Measurements from ENCODE around the gene NACC1.
"Not testable (repeated sequence)": the region's sequence is repeated elsewhere in the genome, so short reads cannot be mapped to it uniquely, and the experiment has no call there.

- not testable (repeated sequence) for TF ChIP-seq CREB1 (CRISPR knock-in tag; IDR thresholded peaks at IDR 0.05; ENCODE audit: low read depth); NANOG (IDR thresholded peaks at IDR 0.05; ENCODE audit: borderline replicate concordance); POLR2AphosphoS5 (IDR thresholded peaks at IDR 0.05; ENCODE audit: low read depth); EZH2 (IDR thresholded peaks at IDR 0.05; ENCODE audit: low read depth, unreplicated experiment)
- TF ChIP-seq, protein P1, sequence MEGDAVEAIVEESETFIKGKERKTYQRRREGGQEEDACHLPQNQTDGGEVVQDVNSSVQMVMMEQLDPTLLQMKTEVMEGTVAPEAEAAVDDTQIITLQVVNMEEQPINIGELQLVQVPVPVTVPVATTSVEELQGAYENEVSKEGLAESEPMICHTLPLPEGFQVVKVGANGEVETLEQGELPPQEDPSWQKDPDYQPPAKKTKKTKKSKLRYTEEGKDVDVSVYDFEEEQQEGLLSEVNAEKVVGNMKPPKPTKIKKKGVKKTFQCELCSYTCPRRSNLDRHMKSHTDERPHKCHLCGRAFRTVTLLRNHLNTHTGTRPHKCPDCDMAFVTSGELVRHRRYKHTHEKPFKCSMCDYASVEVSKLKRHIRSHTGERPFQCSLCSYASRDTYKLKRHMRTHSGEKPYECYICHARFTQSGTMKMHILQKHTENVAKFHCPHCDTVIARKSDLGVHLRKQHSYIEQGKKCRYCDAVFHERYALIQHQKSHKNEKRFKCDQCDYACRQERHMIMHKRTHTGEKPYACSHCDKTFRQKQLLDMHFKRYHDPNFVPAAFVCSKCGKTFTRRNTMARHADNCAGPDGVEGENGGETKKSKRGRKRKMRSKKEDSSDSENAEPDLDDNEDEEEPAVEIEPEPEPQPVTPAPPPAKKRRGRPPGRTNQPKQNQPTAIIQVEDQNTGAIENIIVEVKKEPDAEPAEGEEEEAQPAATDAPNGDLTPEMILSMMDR (conservative IDR thresholded peaks at IDR 0.05; ENCODE audit: low read depth in 2 of 2): not testable (repeated sequence)
These were observed 68.6 kb downstream of the NACC1 start for GRCh38 chr19:13186688-13187087.

All from GM23338 (cell line).